Measurements from ENCODE around the gene CALN1.
A peak's percentile ranks its signal among the peaks of the same experiment; 100 is the strongest.
"Not testable (repeated sequence)": the region's sequence is repeated elsewhere in the genome, so short reads cannot be mapped to it uniquely, and the experiment has no call there.

The CALN1 gene

DNA sequence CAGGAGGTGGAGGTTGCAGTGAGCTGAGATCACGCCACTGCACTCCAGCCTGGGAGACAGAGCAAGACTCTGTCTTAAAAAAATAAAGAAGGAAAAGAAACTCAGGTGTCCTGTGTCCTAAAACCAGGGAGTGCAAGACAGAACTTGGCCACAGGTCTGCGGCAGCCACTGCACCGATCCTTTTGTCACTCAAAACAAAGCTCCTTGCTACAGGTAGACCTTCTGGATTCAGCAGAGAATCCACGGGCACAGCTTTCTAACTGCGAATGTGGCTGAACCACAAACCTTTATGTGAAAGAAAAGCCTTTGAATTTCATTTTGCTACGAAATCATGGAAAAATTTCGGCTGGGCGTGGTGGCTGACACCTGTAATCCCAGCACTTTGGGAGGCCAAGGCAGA is 634.9 kb downstream of the CALN1 start:
- no peak for DNase-seq

DNA sequence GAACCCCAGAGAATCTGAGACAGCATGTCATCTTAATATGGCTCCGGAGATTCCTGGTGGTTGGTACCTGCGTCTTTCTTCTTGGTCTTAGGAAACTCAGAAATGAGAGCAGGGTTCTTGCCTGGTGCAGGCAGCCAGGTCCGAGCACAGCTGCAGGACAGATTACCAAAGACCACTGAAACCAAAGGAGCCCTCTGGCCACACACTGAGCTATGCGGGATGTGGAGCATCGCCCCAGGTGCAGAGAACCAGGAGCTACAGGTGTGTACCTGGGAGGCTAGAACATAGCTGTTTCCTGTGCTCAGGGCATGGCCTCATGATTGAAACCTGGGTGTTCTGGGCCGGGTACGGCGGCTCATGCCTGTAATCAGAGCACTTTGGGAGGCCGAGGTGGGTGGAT is 635.4 kb downstream of the CALN1 start:
- no peak for DNase-seq

DNA sequence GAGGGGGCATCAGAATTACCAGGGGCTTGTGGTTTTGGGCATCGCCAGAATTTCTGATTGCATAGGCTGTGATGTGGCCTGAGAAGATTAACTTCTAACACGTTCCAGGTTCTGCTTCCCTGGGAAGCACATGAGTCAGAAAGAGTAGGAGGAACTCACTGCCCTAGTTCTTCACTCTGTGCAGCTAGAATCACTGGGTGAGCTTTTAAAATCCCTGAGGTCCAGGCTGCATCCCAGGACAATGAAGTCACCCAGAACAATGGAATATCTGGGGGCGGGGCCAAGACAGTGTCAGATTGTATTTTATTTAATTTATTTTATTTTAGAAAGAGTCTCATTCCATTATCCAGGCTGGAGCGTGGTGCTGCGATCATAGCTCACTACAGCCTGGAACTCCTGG is 636.5 kb downstream of the CALN1 start:
- no peak for DNase-seq

DNA sequence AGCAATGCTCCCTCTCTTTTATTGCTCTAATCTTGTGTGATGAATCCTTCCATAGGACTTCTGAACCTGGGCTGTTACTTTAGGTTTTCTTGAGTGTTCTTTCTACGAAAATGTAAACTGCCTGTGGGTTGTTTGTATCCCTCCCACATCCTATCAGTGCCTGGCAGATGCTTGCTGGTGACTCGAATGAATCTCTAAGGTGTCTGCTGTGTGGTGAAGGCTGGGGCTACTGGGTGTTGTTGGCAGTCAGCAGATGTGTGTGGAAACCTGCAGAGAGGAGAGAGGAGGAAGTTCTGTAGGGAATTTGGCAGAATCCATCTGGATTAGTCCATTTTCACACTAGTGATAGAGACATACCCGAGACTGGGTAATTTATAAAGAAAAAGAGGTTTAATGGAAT is 639.4 kb downstream of the CALN1 start:
- DNase-seq, result no peak

DNA sequence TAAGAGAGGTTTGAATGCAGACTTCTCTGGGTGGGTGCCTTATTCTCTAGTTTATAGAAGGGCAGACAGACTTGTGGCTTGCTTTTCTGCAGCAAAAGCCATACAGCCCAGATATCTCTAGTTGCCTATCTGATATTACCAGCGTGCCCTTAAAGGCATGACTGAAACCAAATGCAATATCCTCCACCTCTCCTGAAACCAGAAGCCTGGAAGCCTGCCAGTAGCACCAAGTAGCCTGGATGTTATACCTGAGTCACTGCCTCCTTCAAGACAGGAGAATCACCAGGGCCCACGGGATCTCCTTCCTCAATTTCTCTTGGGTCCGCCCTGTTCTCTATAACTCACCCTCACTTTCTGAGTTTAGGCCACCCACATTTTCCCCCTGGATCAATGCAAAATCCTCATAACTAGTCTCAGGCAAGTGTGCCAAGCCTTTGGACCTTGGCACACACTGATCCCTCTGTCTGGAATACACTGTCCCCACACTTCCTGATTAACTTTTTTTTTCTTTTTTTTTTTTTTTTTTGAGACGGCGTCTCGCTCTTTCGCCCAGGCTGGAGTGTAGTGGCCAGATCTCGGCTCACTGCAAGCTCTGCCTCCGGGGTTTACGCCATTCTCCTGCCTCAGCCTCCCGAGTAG is 641.8 kb downstream of the CALN1 start:
- no peak for DNase-seq

DNA sequence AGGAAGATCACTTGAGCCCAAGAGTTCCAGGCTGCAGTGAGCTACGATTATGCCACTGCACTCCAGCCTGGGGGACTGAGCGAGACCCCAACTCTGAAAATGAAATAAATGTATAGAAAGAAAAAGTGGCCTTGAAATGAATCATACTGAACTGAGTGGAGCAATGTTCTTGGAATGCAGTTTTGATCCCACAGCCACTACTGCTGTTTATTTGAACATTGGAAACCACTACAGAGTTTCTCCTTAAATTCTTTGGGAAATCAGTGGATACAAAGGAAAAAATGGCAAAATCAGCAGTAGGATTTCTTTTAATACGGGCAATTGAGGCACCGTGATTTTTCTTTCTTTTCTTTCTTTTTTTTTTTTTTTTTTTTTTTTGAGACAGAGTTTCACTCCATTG is 642.8 kb downstream of the CALN1 start:
- DNase-seq, result no peak

DNA sequence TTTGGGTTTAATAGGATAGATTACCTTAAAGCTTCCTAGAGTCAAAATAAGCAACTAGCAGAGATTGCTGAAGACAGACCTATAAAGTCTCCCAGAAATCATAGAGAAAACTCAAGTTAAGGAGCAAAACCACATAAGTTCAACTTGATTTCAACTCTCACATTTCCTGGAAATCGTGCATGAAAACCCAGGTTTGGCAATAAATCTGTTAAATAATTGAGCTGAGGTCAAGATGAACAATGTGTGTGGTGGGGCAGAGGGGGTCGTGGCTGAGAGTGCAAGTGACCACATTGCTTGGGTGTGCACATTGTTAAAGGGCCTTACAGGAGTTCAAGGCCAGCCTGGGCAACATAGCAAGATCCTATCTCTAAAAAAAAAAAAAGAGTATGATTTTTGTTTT is 643.7 kb downstream of the CALN1 start:
- DNase-seq, result no peak

DNA sequence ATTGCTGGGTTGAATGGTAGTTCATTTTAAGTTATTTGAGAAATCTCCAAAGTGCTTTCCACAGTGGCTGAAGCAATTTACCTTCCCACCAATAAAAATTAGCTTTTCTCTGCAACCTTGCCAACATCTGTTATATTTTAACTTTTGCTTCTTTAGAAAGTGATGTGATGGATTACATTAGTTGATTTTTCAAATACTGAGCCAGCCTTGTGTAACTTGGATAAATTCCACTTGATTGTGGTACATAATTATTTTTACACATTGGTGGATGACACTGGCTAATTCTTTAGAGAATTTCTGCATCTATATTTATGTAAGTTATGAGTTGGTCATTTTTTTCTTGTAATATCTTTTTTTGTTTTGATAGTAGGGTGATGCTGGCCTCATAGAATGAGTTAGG is 646.1 kb downstream of the CALN1 start:
- no peak for DNase-seq

DNA sequence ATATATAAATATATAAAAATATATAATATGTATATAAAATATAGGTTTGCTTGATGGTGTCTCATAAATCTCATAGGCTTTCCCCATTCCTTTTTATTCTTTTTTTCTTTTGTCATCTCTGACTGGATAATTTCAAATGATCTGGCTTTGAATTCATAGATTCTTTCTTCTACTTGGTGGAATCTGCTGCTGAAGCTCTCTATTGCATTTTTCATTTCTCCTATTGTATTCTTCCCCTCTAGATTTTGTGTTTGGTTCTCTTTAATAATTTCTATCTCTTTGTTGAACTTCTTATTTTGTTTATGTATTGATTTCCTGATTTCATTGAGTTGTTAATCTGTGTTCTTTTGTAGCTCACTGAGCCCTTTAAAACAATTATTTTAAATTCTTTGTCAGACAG is 650.8 kb downstream of the CALN1 start:
- no peak for DNase-seq

DNA sequence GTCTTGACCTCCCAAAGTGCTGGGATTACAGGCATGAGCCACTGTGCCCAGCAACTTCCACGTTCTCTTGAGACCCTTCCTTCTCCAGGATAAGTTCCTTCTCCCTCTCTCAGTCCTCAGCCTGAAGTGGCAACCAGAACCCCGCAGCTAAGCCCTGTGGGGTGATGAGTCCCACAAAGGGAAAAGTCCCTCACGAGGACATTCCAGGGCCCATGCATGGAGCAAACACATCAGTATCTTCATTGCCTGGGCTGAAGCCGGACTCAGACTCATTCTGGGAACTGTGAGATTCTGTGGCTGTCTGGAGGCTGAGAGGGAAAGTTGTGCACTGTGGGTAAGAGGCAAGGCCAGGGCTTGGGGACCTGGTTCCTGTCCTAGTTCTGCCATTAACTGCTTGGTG is 657.3 kb downstream of the CALN1 start:
- no peak for DNase-seq

DNA sequence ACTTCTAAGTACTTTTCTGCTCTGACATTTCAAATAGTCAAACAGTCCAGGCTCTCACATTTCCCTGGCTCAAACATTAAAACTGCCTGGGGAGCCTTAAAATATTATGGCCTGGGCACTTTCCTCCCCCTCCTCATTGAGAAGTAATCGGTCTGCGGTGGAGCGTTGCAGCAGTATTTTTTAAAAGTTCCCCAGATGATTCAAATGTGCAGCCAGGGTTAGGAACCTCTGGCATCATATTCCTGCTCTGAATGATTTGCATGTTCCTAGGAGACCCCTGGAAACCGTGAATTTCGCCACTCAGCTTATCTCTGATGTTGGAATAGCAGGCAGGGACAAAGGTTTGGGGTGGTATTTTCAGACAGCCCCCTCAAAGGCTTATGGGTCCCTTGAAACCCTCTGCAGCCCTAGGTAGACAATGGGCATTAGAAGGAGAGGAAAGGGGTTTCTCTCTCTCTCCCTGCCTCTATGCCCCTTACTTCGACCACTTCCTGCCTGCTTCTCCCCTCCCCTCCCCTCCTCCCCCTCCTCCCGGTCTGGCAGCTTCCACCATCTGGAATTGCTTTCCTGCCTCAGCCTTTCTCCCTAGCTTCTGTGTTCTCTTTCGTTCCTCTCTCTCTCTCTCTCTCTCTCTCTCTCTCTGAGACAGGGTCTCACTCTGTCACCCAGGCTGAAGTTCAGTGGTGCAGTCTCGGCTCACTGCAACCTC is 658.0 kb downstream of the CALN1 start:
- no peak for DNase-seq

DNA sequence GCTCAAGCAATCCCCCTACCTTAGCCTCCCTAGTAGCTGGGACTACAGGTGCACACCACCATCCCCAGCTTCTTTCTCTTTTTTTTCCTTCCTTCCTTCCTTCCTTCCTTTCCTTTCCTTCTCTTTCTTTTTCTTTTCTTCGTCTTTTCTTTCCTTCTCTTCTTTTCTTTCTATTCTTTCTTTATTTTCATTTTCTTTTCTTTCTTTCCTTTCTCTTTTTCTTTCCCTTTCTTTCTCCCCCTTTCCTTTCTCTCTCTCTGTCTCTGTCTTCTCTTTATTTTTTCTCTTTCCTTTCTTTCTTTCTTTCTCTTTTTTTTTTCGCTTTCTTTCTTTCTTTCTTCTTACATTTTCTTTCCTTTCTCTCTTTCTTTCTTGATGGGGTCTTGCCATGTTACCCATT is 658.9 kb downstream of the CALN1 start:
- DNase-seq, result no peak

DNA sequence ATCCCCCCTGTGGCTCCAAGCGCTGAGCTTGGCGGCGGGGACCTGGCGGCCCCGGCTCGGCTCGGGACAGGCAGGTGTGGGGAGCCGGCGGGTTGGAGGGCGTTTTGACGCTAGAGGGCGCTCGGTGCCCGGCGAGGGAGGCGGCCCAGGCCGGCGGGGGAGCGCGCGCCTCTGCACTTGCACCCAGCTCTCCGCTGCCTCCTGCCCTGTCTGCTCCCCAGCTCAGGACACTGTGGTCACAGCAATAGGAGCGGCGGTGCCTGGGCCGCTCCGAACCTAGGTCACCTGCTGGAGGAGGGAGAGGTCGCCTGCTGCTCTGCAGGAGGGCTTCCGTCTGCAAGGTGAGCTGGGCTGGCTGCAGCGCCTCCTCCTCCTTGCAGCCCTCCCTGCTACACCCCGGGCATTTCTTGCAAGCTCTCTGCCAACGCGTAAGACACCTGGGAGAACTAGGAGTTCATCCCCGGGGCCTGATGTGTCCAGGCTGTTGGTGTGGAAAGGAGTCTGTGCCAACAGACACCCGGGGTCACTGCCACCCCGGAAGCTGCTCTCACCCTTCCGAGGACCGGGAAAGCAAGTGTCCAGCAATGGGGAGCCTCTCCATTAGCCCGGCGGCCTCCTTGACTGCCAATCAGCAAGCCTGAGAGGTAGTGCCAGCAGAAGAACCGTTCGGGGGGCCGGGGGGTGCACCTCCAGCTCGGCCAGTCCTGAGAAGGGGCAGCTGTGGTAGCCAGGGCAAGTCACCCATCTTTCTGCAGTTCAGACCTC is 659.8 kb downstream of the CALN1 start:
- DNase-seq, result peak; percentile 14

DNA sequence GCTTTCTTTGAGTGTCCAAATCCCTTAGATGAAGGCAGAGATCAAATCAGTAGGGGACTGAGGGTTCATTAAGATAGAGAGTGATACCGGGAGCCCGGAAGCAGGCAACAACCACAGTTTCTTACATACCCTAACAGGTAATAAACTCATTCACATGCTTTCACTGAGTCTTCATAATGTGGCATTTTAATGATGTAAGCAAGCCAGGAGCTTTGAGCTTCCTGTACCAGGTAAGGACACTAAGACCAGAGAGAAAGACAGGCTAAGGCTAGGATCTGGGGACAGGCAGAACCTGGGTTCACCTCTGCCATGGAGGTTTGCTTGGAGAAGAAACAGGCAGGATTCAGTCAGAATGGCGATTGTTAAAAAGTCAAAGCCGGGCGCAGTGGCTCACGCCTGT is 661.8 kb downstream of the CALN1 start:
- no peak for DNase-seq

DNA sequence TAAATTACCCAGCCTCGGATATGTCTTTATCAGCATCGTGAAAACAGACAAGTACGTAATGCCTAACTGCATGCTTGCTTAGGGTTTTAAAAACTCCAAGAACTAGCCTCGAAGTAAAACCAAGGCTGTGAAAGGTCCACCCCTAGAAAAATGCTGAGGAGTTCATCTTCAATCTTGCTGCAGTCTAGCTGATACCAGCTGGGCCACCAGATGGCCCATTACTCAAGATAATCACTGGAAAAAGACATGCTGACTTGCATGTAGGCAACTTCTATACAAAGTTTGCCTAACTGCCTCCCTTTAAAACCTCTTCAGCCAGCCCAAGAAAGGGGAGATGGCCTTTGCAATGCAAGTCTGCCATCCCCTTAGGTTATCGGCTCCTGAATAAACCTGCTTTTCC is 666.1 kb downstream of the CALN1 start:
- no peak for DNase-seq

DNA sequence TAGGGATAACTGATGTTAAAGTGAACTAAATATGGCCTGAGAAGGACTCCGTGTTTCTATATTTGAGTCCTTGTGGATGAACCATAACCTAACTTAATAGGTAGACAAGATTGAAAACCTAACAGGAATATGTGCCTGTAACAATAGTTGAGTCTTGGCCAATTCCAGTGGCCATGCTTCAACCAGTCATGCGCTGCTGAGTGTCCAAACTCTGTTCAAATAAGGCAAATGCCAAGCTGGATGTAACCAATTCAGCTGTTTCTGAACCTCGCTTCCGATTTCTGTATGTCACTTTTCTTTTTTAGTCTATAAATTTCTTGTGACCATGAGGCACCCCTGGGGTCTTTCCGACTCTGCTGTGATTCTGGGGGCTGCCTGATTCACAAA is 672.0 kb downstream of the CALN1 start:
- no peak for DNase-seq

DNA sequence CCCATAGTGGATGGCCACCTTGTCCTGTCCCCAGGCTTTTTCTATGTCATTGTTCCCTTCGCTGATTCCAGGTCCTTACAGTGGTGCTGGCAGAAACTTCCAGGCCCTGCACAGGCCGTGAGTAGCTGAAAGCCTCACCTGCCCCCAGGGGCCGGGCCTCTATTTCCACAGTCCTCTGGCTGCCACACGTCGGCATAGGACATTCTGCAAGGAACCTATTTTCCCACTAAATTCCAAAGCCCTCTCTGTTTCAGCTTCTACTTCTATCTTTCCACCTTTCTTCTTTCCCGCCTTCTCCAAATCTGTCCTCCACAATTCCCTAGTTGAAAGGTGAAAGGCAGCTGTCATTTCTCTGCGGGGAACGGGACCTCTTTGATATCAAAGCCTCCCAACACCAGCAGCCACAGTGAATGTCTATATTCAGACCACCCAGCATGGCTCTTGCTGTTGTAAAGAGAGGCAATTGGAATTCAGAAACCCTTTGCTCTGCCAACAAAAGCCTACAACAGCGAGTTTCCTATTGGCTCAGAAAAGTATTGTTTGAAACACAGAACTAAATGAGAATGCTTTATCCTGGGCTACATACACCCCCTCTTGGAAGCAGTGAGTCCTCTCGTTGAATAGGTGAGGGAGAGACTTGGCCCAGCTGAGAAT is 672.5 kb downstream of the CALN1 start:
- no peak for DNase-seq

DNA sequence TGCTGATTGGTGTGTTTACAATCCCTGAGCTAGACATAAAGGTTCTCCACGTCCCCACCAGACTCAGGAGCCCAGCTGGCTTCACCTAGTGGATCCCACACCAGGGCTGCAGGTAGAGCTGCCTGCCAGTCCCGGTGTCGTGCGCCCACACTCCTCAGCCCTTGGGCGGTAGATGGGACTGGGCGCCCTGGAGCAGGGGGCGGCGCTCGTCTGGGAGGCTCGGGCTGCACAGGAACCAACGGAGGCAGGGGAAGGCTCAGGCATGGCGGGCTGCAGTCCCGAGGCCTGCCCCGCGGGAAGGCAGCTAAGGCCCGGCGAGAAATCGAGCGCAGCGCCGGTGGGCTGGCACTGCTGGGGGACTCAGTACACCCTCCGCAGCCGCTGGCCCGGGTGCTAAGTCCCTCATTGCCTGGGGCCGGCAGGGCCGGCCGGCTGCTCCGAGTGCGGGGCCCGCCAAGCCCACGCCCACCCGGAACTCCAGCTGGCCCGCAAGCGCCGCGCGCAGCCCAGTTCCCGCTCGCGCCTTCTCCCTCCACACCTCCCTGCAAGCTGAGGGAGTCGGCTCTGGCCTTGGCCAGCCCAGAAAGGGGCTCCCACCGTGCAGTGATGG is 674.1 kb downstream of the CALN1 start:
- not testable (repeated sequence) for DNase-seq

DNA sequence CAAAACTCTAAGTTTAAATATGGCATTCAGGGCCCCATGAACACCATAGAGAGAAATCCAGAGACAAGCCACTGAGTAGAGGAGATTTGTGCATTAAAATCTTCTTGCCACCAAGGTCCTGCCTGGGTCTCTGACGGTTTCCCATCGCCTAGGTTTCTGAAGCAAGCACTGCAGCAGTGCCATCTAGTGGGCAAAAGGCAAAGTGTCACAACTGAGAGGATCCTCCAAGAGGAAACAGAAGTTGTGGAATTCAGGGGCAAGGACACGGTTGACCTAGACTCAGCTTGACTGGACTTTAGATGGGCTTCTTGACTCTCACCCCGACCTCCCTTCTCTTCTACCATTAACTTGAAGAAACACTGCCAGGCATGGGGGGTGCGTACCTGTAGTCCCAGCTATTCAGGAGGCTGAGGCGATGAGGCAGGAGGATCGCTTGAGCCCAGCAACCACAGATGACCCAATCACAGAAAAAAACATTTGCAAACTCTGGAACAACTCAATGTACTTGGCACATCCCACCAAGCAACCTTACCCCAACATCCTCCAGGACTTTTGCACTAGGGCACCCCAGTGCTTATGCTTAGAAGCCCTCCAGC is 676.1 kb downstream of the CALN1 start:
- peak; percentile 30 for DNase-seq

DNA sequence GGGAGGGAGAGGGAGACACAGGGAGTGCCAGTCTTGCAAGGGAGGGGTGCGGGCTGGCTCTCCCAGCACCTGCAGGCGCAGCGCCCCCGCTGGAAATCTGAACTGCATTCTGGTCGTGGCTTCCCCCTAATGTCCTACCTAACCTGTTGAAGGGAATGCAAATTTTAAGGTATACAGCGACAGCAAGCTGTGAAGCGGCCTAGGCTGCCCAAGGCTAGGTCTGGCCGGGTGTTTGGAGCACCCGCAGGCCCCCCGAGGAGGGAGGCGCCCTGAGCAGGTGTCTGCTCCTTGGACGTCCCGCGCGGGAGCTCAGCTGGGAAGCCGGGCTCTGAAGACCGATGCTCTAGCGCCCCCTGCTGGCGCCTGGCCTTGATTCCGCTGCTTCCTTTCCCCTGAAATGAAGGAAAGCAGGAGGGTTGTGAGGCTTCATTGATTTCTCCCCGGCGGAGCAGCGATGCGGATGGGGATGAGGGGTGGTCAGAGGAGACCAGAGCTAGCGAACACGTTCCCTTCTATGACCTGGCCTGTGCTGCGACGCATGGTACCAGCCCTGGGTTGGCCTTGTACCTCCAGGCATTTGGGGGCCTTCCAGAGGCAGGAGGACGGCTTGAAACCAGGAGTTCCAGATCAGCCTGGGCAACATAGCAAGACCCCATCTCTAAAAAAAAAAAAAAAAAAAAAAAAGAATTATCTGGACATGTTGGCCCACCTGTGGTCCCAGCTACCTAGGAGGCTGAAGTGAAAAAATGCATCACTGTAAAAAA is 678.8 kb downstream of the CALN1 start:
- DNase-seq, result peak; percentile 40

DNA sequence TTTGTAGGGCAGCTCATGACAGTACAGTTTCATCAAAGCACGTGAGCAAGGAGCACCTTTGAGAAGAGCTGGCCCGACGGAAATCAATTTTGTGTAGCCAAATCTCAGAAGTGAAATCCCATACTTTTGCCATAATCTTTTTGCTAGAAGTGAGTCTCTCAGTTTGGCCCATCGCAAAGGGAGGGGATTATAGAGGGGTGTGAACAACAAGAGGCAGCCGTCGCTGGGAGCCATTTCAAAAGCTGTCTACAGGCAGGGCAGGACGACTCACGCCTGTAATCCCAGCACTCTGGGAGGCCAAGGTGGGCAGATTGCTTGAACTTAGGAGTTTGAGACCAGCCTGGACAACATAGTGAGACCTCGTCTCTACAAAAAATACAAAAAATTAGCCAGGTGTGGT is 680.4 kb downstream of the CALN1 start:
- DNase-seq, result no peak

Measured in CD4-positive, alpha-beta T cell treated with Interleukin-21 for 1 hour (primary cell).